Smooth muscle cell (in vitro differentiated cells): ENCODE measurements around the gene CCDC87. TPM values are rescaled to one million over a fixed set of nuclear protein-coding genes. Genes with fewer than 3 reads are reported as not detected.

Experiments
- DNase-seq: peaks from one replicate; lab custom pipeline; 2025; ENCODE audit not compliant: unreplicated experiment; lab: John Stamatoyannopoulos, UW
- H2AFZ ChIP-seq: fragments of 200-600 bp; sonication (generic); 2 replicates; pipeline ENCODE4 v1.6.0; 2016; ENCODE audit warnings: antibody characterized with exemption, low read depth, mild to moderate bottlenecking
- H3F3A ChIP-seq: fragments of 200-600 bp; sonication (generic); 2 replicates; pipeline ENCODE4 v1.6.0; 2017; ENCODE audit warnings: antibody characterized with exemption, low read depth
- H3K27ac ChIP-seq: fragments of 200-600 bp; sonication (generic); 2 replicates; pipeline ENCODE4 v1.5.1; 2016; ENCODE audit warnings: low read depth, mild to moderate bottlenecking
- H3K27me3 ChIP-seq: fragments of 200-600 bp; sonication (generic); 2 replicates; pipeline ENCODE4 v1.6.1; 2016; ENCODE audit warnings: low read depth, mild to moderate bottlenecking
- H3K36me3 ChIP-seq: fragments of 200-600 bp; sonication (generic); 2 replicates; pipeline ENCODE4 v1.5.1; 2016; ENCODE audit warnings: low read depth
- H3K4me1 ChIP-seq: fragments of 200-600 bp; sonication (generic); 2 replicates; pipeline ENCODE4 v1.5.1; 2016; ENCODE audit warnings: low read depth
- H3K4me2 ChIP-seq: fragments of 200-600 bp; sonication (generic); 2 replicates; pipeline ENCODE4 v1.6.0; 2016; ENCODE audit warnings: mild to moderate bottlenecking
- H3K4me3 ChIP-seq: fragments of 200-600 bp; sonication (generic); 2 replicates; pipeline ENCODE4 v1.5.1; 2016; ENCODE audit warnings: mild to moderate bottlenecking
- H3K79me2 ChIP-seq: fragments of 200-600 bp; sonication (generic); 2 replicates; pipeline ENCODE4 v1.6.0; 2016; ENCODE audit warnings: low read depth, mild to moderate bottlenecking
- H3K9ac ChIP-seq: fragments of 200-600 bp; sonication (generic); 2 replicates; pipeline ENCODE4 v1.6.0; 2016; ENCODE audit warnings: low read depth
- H3K9me3 ChIP-seq: fragments of 200-600 bp; sonication (generic); replicated peaks from 2 replicates; pipeline ENCODE4 v1.5.1; 2016; ENCODE audit warnings: low read depth
- H4K20me1 ChIP-seq: fragments of 200-600 bp; sonication (generic); 2 replicates; pipeline ENCODE4 v1.6.0; 2016; ENCODE audit warnings: low read depth
- CTCF ChIP-seq: fragments of 200-600 bp; sonication (generic); IDR thresholded peaks from 2 replicates; pipeline ENCODE4 v1.5.1; 2017; ENCODE audit warnings: borderline replicate concordance, mild to moderate bottlenecking, antibody characterized with exemption; ENCODE audit not compliant: insufficient read depth, poor library complexity, severe bottlenecking
- WGBS: methylation state at CpG from one replicate; pipeline ENCODE4 v1.1.7; 2016; ENCODE audit warnings: low lambda C conversion rate; 5-methylcytosine and 5-hydroxymethylcytosine counted together
- polyA plus RNA-seq: library from polyadenylated mRNA; unstranded; fragments of >200 nt; fragmentation: Nextera tagmentation; extraction: Ambion mirVana; gene quantifications from 2 replicates; pipeline ENCODE4 v1.2.1, GENCODE V29; 2016
- total RNA-seq: library from RNA; depleted of rRNA; stranded (reverse); fragments of >200 nt; gene quantifications from 2 replicates; pipeline ENCODE4 v1.2.3, GENCODE V29; 2014

The CCDC87 gene
- total and polyA plus RNA-seq, 2 experiments from 2014 or later: 0.56 to 2.5 TPM

- Histone ChIP-seq H4K20me1 (no peaks in the 10 kb centered on the region), H3K9me3 (no peaks in the 10 kb centered on the region), H3K4me2 (no peak overlapping the region), H3K4me3 (no peak overlapping the region), H3K4me1 (peaks cover 5% of the 10 kb centered on the region), H3K9ac (no peak overlapping the region), H3K27ac (no peak overlapping the region), H2AFZ (no peak overlapping the region), H3K79me2 (no peaks in the 10 kb centered on the region), H3K27me3 (no peaks in the 10 kb centered on the region), H3K36me3 (no peaks in the 10 kb centered on the region), H3F3A (peaks cover 17% of the 10 kb centered on the region)
- no peak for DNase-seq
- no peak for TF ChIP-seq CTCF
- WGBS: 91% methylated on average over 4 of the region's 4 CpGs
These were observed 42.0 kb downstream of the CCDC87 start for GRCh38 chr11:66550887-66551286.

- Histone ChIP-seq H3K4me1 (peaks cover 13% of the 10 kb centered on the region), H2AFZ (no peak overlapping the region), H3K4me3 (no peak overlapping the region), H3K9me3 (no peaks in the 10 kb centered on the region), H3K79me2 (peaks cover 6% of the 10 kb centered on the region), H3K27me3 (no peaks in the 10 kb centered on the region), H4K20me1 (no peaks in the 10 kb centered on the region), H3K27ac (no peak overlapping the region), H3K4me2 (no peak overlapping the region), H3K36me3 (no peaks in the 10 kb centered on the region), H3F3A (peaks cover 17% of the 10 kb centered on the region), H3K9ac (no peak overlapping the region)
- TF ChIP-seq CTCF: no peak
- 90% methylated on average over 3 of the region's 3 CpGs for WGBS
- DNase-seq: no peak
These were observed 43.2 kb downstream of the CCDC87 start for GRCh38 chr11:66549696-66550095.

GRCh38 chr11:66548774-66549630, 43.9 kb downstream of the CCDC87 start:
- Histone ChIP-seq H3K79me2 (peaks cover 6% of the 10 kb centered on the region), H3F3A (peaks cover 17% of the 10 kb centered on the region), H3K36me3 (no peaks in the 10 kb centered on the region), H3K4me1 (peaks cover 13% of the 10 kb centered on the region), H4K20me1 (no peaks in the 10 kb centered on the region), H3K4me2 (no peak overlapping the region), H2AFZ (no peak overlapping the region), H3K4me3 (no peak overlapping the region), H3K27ac (no peak overlapping the region), H3K27me3 (no peaks in the 10 kb centered on the region), H3K9me3 (no peaks in the 10 kb centered on the region), H3K9ac (no peak overlapping the region)
- DNase-seq: no peak
- WGBS: 69% methylated on average over 16 of the region's 16 CpGs
- TF ChIP-seq CTCF: no peak

GRCh38 chr11:66548041-66548440, 44.8 kb downstream of the CCDC87 start:
- no peaks in the 10 kb centered on the region for H3K9me3 ChIP-seq
- H2AFZ ChIP-seq: no peak overlapping the region
- H3K27me3 ChIP-seq: no peaks in the 10 kb centered on the region
- DNase-seq: no peak
- 86% methylated on average over 10 of the region's 11 CpGs for WGBS
- H4K20me1 ChIP-seq: no peaks in the 10 kb centered on the region
- no peaks in the 10 kb centered on the region for H3K36me3 ChIP-seq
- H3K27ac ChIP-seq: no peak overlapping the region
- no peak overlapping the region for H3K9ac ChIP-seq
- no peak overlapping the region for H3K4me3 ChIP-seq
- H3F3A ChIP-seq: peaks cover 17% of the 10 kb centered on the region
- no peak overlapping the region for H3K4me2 ChIP-seq
- peaks cover 13% of the 10 kb centered on the region for H3K4me1 ChIP-seq
- H3K79me2 ChIP-seq: peaks cover 6% of the 10 kb centered on the region
- no peak for TF ChIP-seq CTCF
